H1 (cell line): ENCODE results near the gene SHLD2. TPM values are rescaled to one million over a fixed set of nuclear protein-coding genes. Genes with fewer than 3 reads are reported as not detected.
A peak's percentile ranks its signal among the peaks of the same experiment; 100 is the strongest.

ENCODE experiments used
- CTCF ChIA-PET: fragments of 300-600 bp; sonication (Branson Sonifier 250); formaldehyde crosslinking; loops from one replicate; lab custom pipeline; 2021; ENCODE audit not compliant: partially characterized antibody; lab: Charles Lee
- POLR2A ChIA-PET: fragments of 300-600 bp; sonication (Branson Sonifier 250); formaldehyde crosslinking; loops from one replicate; lab custom pipeline; 2021; ENCODE audit warnings: inconsistent platforms; ENCODE audit not compliant: partially characterized antibody; lab: Charles Lee
- DNase-seq, 2 experiments: peaks; one replicate each; pipeline versions ENCODE4 v3.0.0 to v3.0.0-alpha.2; 2010 to 2022; ENCODE audit warnings: low spot score in 2 of 2, low read depth in 1 of 2, mixed read lengths in 1 of 2
- FAIRE-seq: peaks from 2 replicates; lab custom pipeline; 2011; peaks lifted over from hg19 to GRCh38; lab: Jason Lieb, UNC
- H2AFZ ChIP-seq: 2 replicates; pipeline ENCODE4 v1.8.1; 2012; ENCODE audit warnings: low read length, inconsistent platforms
- H2AK5ac ChIP-seq: 2 replicates; pipeline ENCODE4 v1.6.1; 2013; ENCODE audit warnings: low read depth, low read length
- H2BK120ac ChIP-seq: replicated peaks from 2 replicates; pipeline ENCODE3; 2013; ENCODE audit warnings: low read depth, low read length, inconsistent platforms
- H2BK12ac ChIP-seq: 2 replicates; pipeline ENCODE4 v1.6.1; 2013; ENCODE audit warnings: low read depth, low read length
- H2BK15ac ChIP-seq: 2 replicates; pipeline ENCODE4 v1.6.1; 2013; ENCODE audit warnings: low read length
- H2BK20ac ChIP-seq: 2 replicates; pipeline ENCODE4 v1.6.1; 2013; ENCODE audit warnings: low read length
- H2BK5ac ChIP-seq: 2 replicates; pipeline ENCODE4 v1.6.1; 2013; ENCODE audit warnings: low read depth, low read length
- H3K14ac ChIP-seq: 2 replicates; pipeline ENCODE4 v1.6.1; 2013; ENCODE audit warnings: inconsistent platforms; ENCODE audit not compliant: insufficient read length
- H3K18ac ChIP-seq: 2 replicates; pipeline ENCODE4 v1.6.1; 2013; ENCODE audit warnings: low read length; ENCODE audit errors: extremely low read depth
- H3K23ac ChIP-seq: 2 replicates; pipeline ENCODE4 v1.6.1; 2013; ENCODE audit warnings: inconsistent platforms; ENCODE audit not compliant: insufficient read length
- H3K23me2 ChIP-seq: 2 replicates; pipeline ENCODE4 v1.6.1; 2013; ENCODE audit warnings: low read depth, low read length
- H3K27ac ChIP-seq: 2 replicates; pipeline ENCODE4 v1.6.1; 2011; ENCODE audit warnings: low read depth, low read length, inconsistent platforms
- H3K27me3 ChIP-seq, 4 experiments: replicated peaks in 1 of 4; 1 replicate in 1 of 4; 2 replicates in 3 of 4; pipeline versions ENCODE4 v1.6.1 to v1.8.1; 2011 to 2013; ENCODE audit warnings: low read length in 3 of 4, mild to moderate bottlenecking in 3 of 4, inconsistent platforms in 2 of 4, mixed read lengths in 2 of 4, moderate library complexity in 1 of 4; ENCODE audit not compliant: control insufficient read depth in 3 of 4, insufficient read depth in 3 of 4; ENCODE audit errors: extremely low read depth in 1 of 4
- H3K36me3 ChIP-seq, 4 experiments: 2 replicates each; pipeline versions ENCODE4 v1.6.1 to v1.8.1; 2011 to 2013; ENCODE audit warnings: mild to moderate bottlenecking in 4 of 4, low read length in 3 of 4, moderate library complexity in 2 of 4, control low read depth in 1 of 4, inconsistent platforms in 1 of 4; ENCODE audit not compliant: insufficient read depth in 4 of 4, control insufficient read depth in 2 of 4
- H3K4ac ChIP-seq: replicated peaks from 2 replicates; pipeline ENCODE3; 2013; ENCODE audit warnings: low read length, low read depth, mixed read lengths, inconsistent platforms; ENCODE audit not compliant: insufficient read length
- H3K4me1 ChIP-seq, 4 experiments: replicated peaks in 1 of 4; 1 replicate in 1 of 4; 2 replicates in 3 of 4; pipeline versions ENCODE4 v1.6.1 to v1.8.1; 2011 to 2013; ENCODE audit warnings: low read length in 3 of 4, inconsistent platforms in 2 of 4, mixed read lengths in 1 of 4; ENCODE audit not compliant: insufficient read depth in 4 of 4, control insufficient read depth in 3 of 4
- H3K4me2 ChIP-seq, 2 experiments: 2 replicates each; pipeline versions ENCODE4 v1.6.1 to v1.8.1; 2011 to 2013; ENCODE audit warnings: low read depth in 2 of 2, low read length in 2 of 2, control low read depth in 1 of 2, inconsistent platforms in 1 of 2, mild to moderate bottlenecking in 1 of 2; ENCODE audit not compliant: insufficient read depth in 1 of 2
- H3K4me3 ChIP-seq, 4 experiments: fragments of 200-600, 300-600 bp in 1 of 4; sonication (generic), shearing (Covaris generic), sonication (Bioruptor Twin) in 1 of 4; 2 replicates each; pipeline versions ENCODE4 v1.5.1 to v1.8.1; 2011 to 2016; ENCODE audit warnings: low read length in 4 of 4, low read depth in 3 of 4, control low read depth in 2 of 4, inconsistent platforms in 2 of 4, mild to moderate bottlenecking in 2 of 4, mixed read lengths in 1 of 4, moderate library complexity in 1 of 4; ENCODE audit not compliant: insufficient read depth in 2 of 4; ENCODE audit errors: extremely low read depth in 1 of 4
- H3K56ac ChIP-seq: replicated peaks from 2 replicates; pipeline ENCODE3; 2013; ENCODE audit warnings: low read depth, mild to moderate bottlenecking, mixed read lengths, low read length, inconsistent platforms; ENCODE audit not compliant: insufficient read length
- H3K79me1 ChIP-seq: 2 replicates; pipeline ENCODE4 v1.6.1; 2013; ENCODE audit warnings: low read depth, low read length, control low read depth
- H3K79me2 ChIP-seq, 2 experiments: 2 replicates each; pipeline versions ENCODE4 v1.6.1 to v1.8.1; 2012 to 2013; ENCODE audit warnings: low read length in 2 of 2, mild to moderate bottlenecking in 2 of 2, inconsistent platforms in 1 of 2; ENCODE audit not compliant: insufficient read depth in 2 of 2, control insufficient read depth in 1 of 2
- H3K9ac ChIP-seq, 4 experiments: replicated peaks in 1 of 4; 1 replicate in 1 of 4; 2 replicates in 3 of 4; pipeline versions ENCODE4 v1.6.1 to v1.8.1; 2011 to 2013; ENCODE audit warnings: low read depth in 3 of 4, low read length in 3 of 4, control low read depth in 2 of 4, mild to moderate bottlenecking in 2 of 4, moderate library complexity in 2 of 4, inconsistent platforms in 1 of 4; ENCODE audit errors: extremely low read depth in 1 of 4
- H3K9me3 ChIP-seq, 2 experiments: 2 replicates each; pipeline versions ENCODE4 v1.6.1 to v1.8.1; 2012 to 2013; ENCODE audit warnings: mild to moderate bottlenecking in 2 of 2, moderate library complexity in 2 of 2, control low read depth in 1 of 2, inconsistent platforms in 1 of 2, low read depth in 1 of 2, low read length in 1 of 2, mixed read lengths in 1 of 2; ENCODE audit not compliant: insufficient read depth in 2 of 2
- H4K20me1 ChIP-seq, 2 experiments: replicated peaks in 1 of 2; 2 replicates each; pipeline versions ENCODE3 to v1.8.1; 2011 to 2013; ENCODE audit warnings: inconsistent platforms in 2 of 2, low read length in 2 of 2, mild to moderate bottlenecking in 1 of 2; ENCODE audit not compliant: insufficient read depth in 2 of 2, control insufficient read depth in 1 of 2
- H4K5ac ChIP-seq: 2 replicates; pipeline ENCODE4 v1.6.1; 2013; ENCODE audit warnings: low read length, low read depth, mixed read lengths, inconsistent platforms; ENCODE audit not compliant: insufficient read length
- H4K8ac ChIP-seq: 2 replicates; pipeline ENCODE4 v1.8.0; 2013; ENCODE audit warnings: mild to moderate bottlenecking, moderate library complexity, low read length, inconsistent platforms; ENCODE audit not compliant: insufficient read depth; ENCODE audit errors: extremely low read depth
- H4K91ac ChIP-seq: replicated peaks from 2 replicates; pipeline ENCODE3; 2013; ENCODE audit warnings: low read length, mixed read lengths, inconsistent platforms; ENCODE audit not compliant: insufficient read length
- ASH2L ChIP-seq: fragments of 200-600, 300-600 bp; sonication (generic); IDR thresholded peaks from one replicate; pipeline ENCODE4 v1.7.1; 2017; ENCODE audit warnings: low read length
- CBX5 ChIP-seq: fragments of 300-800, 300-1000 bp; sonication (generic); IDR thresholded peaks from 2 replicates; pipeline ENCODE4 v1.7.1; 2016; ENCODE audit warnings: antibody characterized with exemption, low read length, low read depth
- CEBPB ChIP-seq: IDR thresholded peaks from 2 replicates; pipeline ENCODE4 v1.6.1; 2012; ENCODE audit warnings: low read depth, low read length
- CTBP2 ChIP-seq: IDR thresholded peaks from 2 replicates; pipeline ENCODE4 v1.7.0; 2011; ENCODE audit warnings: borderline replicate concordance, mild to moderate bottlenecking, moderate library complexity, mixed read lengths, low read length; ENCODE audit not compliant: insufficient read depth, insufficient read length
- EGR1 ChIP-seq: IDR thresholded peaks from 2 replicates; pipeline ENCODE4 v1.6.1; 2011; ENCODE audit warnings: low read depth, low read length, borderline replicate concordance
- HDAC6 ChIP-seq: IDR thresholded peaks from one replicate; pipeline ENCODE4 v1.7.1; 2012; ENCODE audit warnings: low read depth, mild to moderate bottlenecking, inconsistent platforms, low read length, moderate library complexity
- MAX ChIP-seq: IDR thresholded peaks from 2 replicates; pipeline ENCODE4 v1.6.1; 2012; ENCODE audit warnings: inconsistent platforms
- NRF1 ChIP-seq: IDR thresholded peaks from 2 replicates; pipeline ENCODE4 v1.6.1; 2011; ENCODE audit warnings: mild to moderate bottlenecking, low read depth, low read length, improper control_type of control experiment
- POLR2A ChIP-seq, 2 experiments: IDR thresholded peaks; 1 replicate in 1 of 2; 2 replicates in 1 of 2; pipeline ENCODE4 v1.6.1; 2011; ENCODE audit warnings: low read depth in 2 of 2, low read length in 2 of 2, mild to moderate bottlenecking in 2 of 2; ENCODE audit errors: control extremely low read depth in 1 of 2
- POLR2AphosphoS5 ChIP-seq: IDR thresholded peaks from 2 replicates; pipeline ENCODE4 v1.6.1; 2011; ENCODE audit warnings: low read depth, low read length
- SP4 ChIP-seq: IDR thresholded peaks from 2 replicates; pipeline ENCODE4 v1.6.1; 2012; ENCODE audit warnings: low read length, inconsistent platforms
- TAF1 ChIP-seq: IDR thresholded peaks from 2 replicates; pipeline ENCODE4 v1.6.1; 2011; ENCODE audit warnings: mild to moderate bottlenecking, low read depth, low read length
- TEAD4 ChIP-seq: IDR thresholded peaks from 2 replicates; pipeline ENCODE4 v1.6.1; 2012; ENCODE audit warnings: low read depth, low read length, inconsistent platforms, mixed read lengths
- WGBS, 2 experiments: shearing (Covaris generic) in 1 of 2; methylation state at CpG; one replicate each; pipeline versions ENCODE4 v1.1.6 to v1.1.7; 2013 to 2015; ENCODE audit warnings: low lambda C conversion rate in 2 of 2, mixed read lengths in 2 of 2, inconsistent platforms in 1 of 2, low coverage in 1 of 2, missing lambda C conversion rate in 1 of 2; ENCODE audit not compliant: insufficient replicate concordance in 2 of 2, insufficient coverage in 1 of 2, insufficient read length in 1 of 2; ENCODE audit errors: extremely low coverage in 1 of 2, missing lambda C conversion rate in 1 of 2; 5-methylcytosine and 5-hydroxymethylcytosine counted together
- polyA plus RNA-seq, 7 experiments: library from polyadenylated mRNA; depleted of rRNA in 3 of 7; stranded (reverse) in 5 of 7; unstranded in 2 of 7; fragments of >200 nt in 5 of 7; fragments of 200-250 nt in 2 of 7; gene quantifications; 1 replicate in 5 of 7; 2 replicates in 1 of 7; 4 replicates in 1 of 7; pipeline versions ENCODE4 v1.2.1 to v1.2.3, GENCODE V29; 2011 to 2013; ENCODE audit warnings: missing spikeins in 2 of 7, mixed read lengths in 2 of 7
- total RNA-seq: library from RNA; stranded (reverse); fragmentation: NEBNext Ultra II Directional; extraction: Animal tissue kit (Norgen Biotek cat#: 25700); gene quantifications from 2 replicates; pipeline ENCODE4 v1.2.1, GENCODE V29; 2021

Gene SHLD2
- total and polyA plus RNA-seq, 2 of the 8 experiments (the other 6 are each of a cell fraction or from before 2014, with no cell fraction given): 7.9 to 32.4 TPM

GRCh38 chr10:87093632-87094372, 1.2 kb upstream of the SHLD2 start:
- Histone ChIP-seq H3K9ac (peak overlapping the region; percentile 81 to 90 (median 87)), H2BK15ac (no peak overlapping the region), H2BK120ac (no peak overlapping the region), H3K23ac (no peak overlapping the region), H3K4me3 (peak overlapping the region; percentile 61 to 82 (median 71)), H4K5ac (no peak overlapping the region), H2BK20ac (no peak overlapping the region), H2BK12ac (no peak overlapping the region; the same call in 1 of the 2 replicates), H3K36me3 (peaks cover 0 to 7% (median 0%) of the 10 kb centered on the region in 4 experiments; a peak in 1 of 8 replicates), H3K18ac (no peak overlapping the region), H2AFZ (no peak overlapping the region), H3K23me2 (peaks cover 9% of the 10 kb centered on the region; the same call in 1 of the 2 replicates), H3K4ac (no peak overlapping the region), H3K27me3 (no peaks in the 10 kb centered on the region), H3K4me2 (peak overlapping the region; percentile 87), H4K20me1 (peaks cover 2 to 4% of the 10 kb centered on the region in 2 experiments), H3K79me2 (peaks cover 5 to 59% of the 10 kb centered on the region in 2 experiments; a peak in 2 of 4 replicates), H4K91ac (no peak overlapping the region), H3K56ac (no peak overlapping the region), H3K14ac (no peak overlapping the region), H4K8ac (peak overlapping the region; percentile 60), H3K4me1 (peaks cover 0 to 5% (median 1%) of the 10 kb centered on the region in 4 experiments; a peak in 2 of 7 replicates), H3K27ac (no peak overlapping the region; the same call in 1 of the 2 replicates), H2AK5ac (no peak overlapping the region), H3K9me3 (no peaks in the 10 kb centered on the region), H3K79me1 (no peaks in the 10 kb centered on the region), H2BK5ac (no peak overlapping the region)
- ChIA-PET POLR2A (interaction anchor here (0.6 to 2.2 kb wide), 10 partner anchors 8 to 336 kb away, joined by 3 to 6 read pairs (median 3); no protein-coding TSS in a partner anchor), CTCF (interaction anchor here (1.0 to 2.1 kb wide), 5 partner anchors 17 to 154 kb away, joined by 3 to 9 read pairs (median 4); no protein-coding TSS in a partner anchor)
- no peak for FAIRE-seq
- 2% methylated on average over 27 of the region's 39 CpGs; no CpG with 5 or more reads in 1 of the 2 experiments for WGBS, 2 experiments
- peak in 1 of 2 experiments; percentile 66 for DNase-seq
- TF ChIP-seq ASH2L: no peak
- 0 out of 2 replicates have a peak, but pooled peaks have one; percentile 69 for TF ChIP-seq MAX
- no peak for TF ChIP-seq CBX5
- 0 out of 2 replicates have a peak, but pooled peaks have one; percentile 51 for TF ChIP-seq POLR2AphosphoS5
- TF ChIP-seq EGR1: no peak
- TF ChIP-seq HDAC6: no peak
- TF ChIP-seq TAF1: no peak
- no peak for TF ChIP-seq CEBPB
- no peak for TF ChIP-seq TEAD4
- no peak; a peak in 1 of 3 replicates for TF ChIP-seq POLR2A (IDR thresholded peaks at IDR 0.05; ENCODE audit: control extremely low read depth in 1 of 2, low read depth in 2 of 2, low read length in 2 of 2)
- TF ChIP-seq CTBP2: no peak
- no peak for TF ChIP-seq SP4
- TF ChIP-seq NRF1: no peak
